Heart left ventricle (tissue), 16 donors: ENCODE results near the gene SLC9A5. TPM values are rescaled to one million over a fixed set of nuclear protein-coding genes. Genes with fewer than 3 reads are reported as not detected.

Experiments
- ATAC-seq, 4 donors: fragments of 200-7000 bp; cut with Tn5 transposase; one replicate each; pipeline ENCODE4 v1.9.1; 2020 to 2022; ENCODE audit warnings: moderate library complexity in 4 of 4, mild to moderate bottlenecking in 3 of 4, moderate number of reproducible peaks in 1 of 4
- DNase-seq, 5 donors: peaks; one replicate each; pipeline ENCODE4 v3.0.0-alpha.2; 2020
- H3K27ac ChIP-seq, 12 donors: fragments of 200-600 bp; sonication (generic) in 4 of 12; one replicate each; pipeline versions ENCODE4 v1.5.0 to v1.8.0; 2016 to 2022; ENCODE audit warnings: mild to moderate bottlenecking in 2 of 12
- H3K27me3 ChIP-seq, 9 donors: fragments of 200-600 bp; sonication (generic) in 2 of 9; one replicate each; pipeline versions ENCODE4 v1.5.1 to v1.8.0; 2016 to 2022; ENCODE audit warnings: mild to moderate bottlenecking in 3 of 9
- H3K36me3 ChIP-seq, 9 donors: fragments of 200-600 bp; sonication (generic) in 2 of 9; one replicate each; pipeline versions ENCODE4 v1.5.0 to v1.8.0; 2018 to 2022; ENCODE audit warnings: mild to moderate bottlenecking in 2 of 9
- H3K4me1 ChIP-seq, 12 donors: fragments of 200-600 bp; sonication (generic) in 4 of 12; one replicate each; pipeline versions ENCODE4 v1.5.0 to v1.8.0; 2016 to 2022; ENCODE audit warnings: mild to moderate bottlenecking in 3 of 12
- H3K4me3 ChIP-seq, 12 donors: fragments of 200-600 bp; sonication (generic) in 4 of 12; one replicate each; pipeline versions ENCODE4 v1.5.0 to v1.8.0; 2017 to 2022; ENCODE audit warnings: mild to moderate bottlenecking in 9 of 12, moderate library complexity in 4 of 12
- H3K9me3 ChIP-seq, 12 donors: fragments of 200-600 bp; sonication (generic) in 4 of 12; one replicate each; pipeline versions ENCODE4 v1.5.0 to v1.8.0; 2016 to 2022; ENCODE audit warnings: mild to moderate bottlenecking in 1 of 12
- CTCF ChIP-seq, 12 donors: fragments of 200-600 bp; sonication (generic) in 4 of 12; IDR thresholded peaks; one replicate each; pipeline versions ENCODE4 v1.5.0 to v1.8.0; 2018 to 2022; ENCODE audit warnings: antibody characterized with exemption in 12 of 12, mild to moderate bottlenecking in 5 of 12
- POLR2A ChIP-seq, 2 donors: fragments of 450-650 bp; IDR thresholded peaks; one replicate each; pipeline ENCODE4 v1.6.1; 2017; ENCODE audit warnings: antibody characterized with exemption in 2 of 2, mild to moderate bottlenecking in 2 of 2, moderate library complexity in 2 of 2
- WGBS, 4 donors: extraction: QIAGEN DNeasy Blood & Tissue Kit in 2 of 4; methylation state at CpG; one replicate each; pipeline versions ENCODE4 v1.1.5 to v1.1.7; 2013 to 2018; 5-methylcytosine and 5-hydroxymethylcytosine counted together
- intact Hi-C, 10 donors: fragments of 100-400 bp; cut with DNase I; formaldehyde crosslinking; loops; one replicate each; pipeline versions ENCODE4 v1.11.1 to v1.14.2; 2022
- polyA plus RNA-seq, 2 donors: library from polyadenylated mRNA; stranded (reverse); fragments of 200-250 nt; gene quantifications; one replicate each; pipeline ENCODE4 v1.2.3, GENCODE V29; 2013
- total RNA-seq, 9 donors: library from RNA; depleted of rRNA in 2 of 9; stranded (reverse); fragments of >200 nt in 2 of 9; fragmentation: NEBNext Ultra II Directional in 3 of 9; extraction: Animal tissue kit (Norgen Biotek cat#: 25700) in 3 of 9; gene quantifications; one replicate each; pipeline versions ENCODE4 v1.1.0 to v1.2.4, GENCODE V29; 2016 to 2023
- donor health status: ischemic (EF 13 %, LVEDD 7.1; RV severe dilation, severe dysfunction).
- donor health status: healthy with polysubstance abuse.
- donor health status: DM: no; HTN: yes; CAD: no.
- donor health status: DM: no; HTN: no; CAD: no.
- donor health status: ischemic (EF 25% LVEDD 6.9; RV normal size, moderate dysfunction).
- donor health status: ischemic (EF 25% LVEDD 5.7; RV mildly dilated, moderate dysfunction).
- donor health status: healthy.
- donor health status: DM: yes; HTN: yes; CAD: no.
- donor health status: ischemic (EF 35%, LVEDD 5.7; RV mildly dilated, moderate dysfunction).
- donor health status: nonischemic (EF 11% LVEDD 7.7; RV severe dilation, severe dysfunction).
- donor health status: DM: yes; HTN: yes; CAD: no.
- donor health status: PGD.
- donor health status: ischemic (EF 29% LVEDD 5.4; RV normal size, mild dysfunction).
- donor health status: nonischemic (EF 23%, LVEDD 6.1; RV moderate dilation, normal function).

SLC9A5 gene
- total and polyA plus RNA-seq, 11 donors = 0.16 to 2.0 (median 1.2) TPM

GRCh38 chr16:67256701-67257230 is 8.0 kb downstream of the SLC9A5 start:
- TF ChIP-seq CTCF (IDR thresholded peaks at IDR 0.05) (no peak), POLR2A (IDR thresholded peaks at IDR 0.05) (no peak)
- Histone ChIP-seq H3K4me3 (no peak overlapping the region), H3K4me1 (peaks cover 0 to 5% (median 2%) of the 10 kb centered on the region in 12 donors), H3K27me3 (no peaks in the 10 kb centered on the region), H3K36me3 (no peaks in the 10 kb centered on the region), H3K9me3 (no peaks in the 10 kb centered on the region), H3K27ac (no peak overlapping the region)
- peak in 1 of 5 donors; percentile 20 for DNase-seq
- no peak for ATAC-seq
- WGBS, 4 donors = 91 to 97% (median 94%) methylated on average over 10 to 11 of the region's 11 CpGs
- intact Hi-C loops = no loop called here

- DNase-seq (peak in 3 of 5 donors; percentile 2 to 28 (median 8)), ATAC-seq (no peak)
- 82 to 88% (median 85%) methylated on average over 4 of the region's 4 CpGs for WGBS, 4 donors
- Histone ChIP-seq H3K4me1 (peaks cover 0 to 5% (median 2%) of the 10 kb centered on the region in 12 donors), H3K9me3 (no peaks in the 10 kb centered on the region), H3K4me3 (no peak overlapping the region), H3K36me3 (no peaks in the 10 kb centered on the region), H3K27me3 (no peaks in the 10 kb centered on the region), H3K27ac (no peak overlapping the region)
- intact Hi-C loops = no loop called here
- TF ChIP-seq CTCF (IDR thresholded peaks at IDR 0.05) = no peak
- no peak for TF ChIP-seq POLR2A (IDR thresholded peaks at IDR 0.05)
Measured at GRCh38 chr16:67257486-67258160, 8.8 kb downstream of the SLC9A5 start.

- WGBS, 4 donors = 80 to 88% (median 86%) methylated on average over 5 to 11 of the region's 11 CpGs
- intact Hi-C loops = no loop called here
Measured at GRCh38 chr16:67258161-67258835, 9.5 kb downstream of the SLC9A5 start.

More at GRCh38 chr16:67258161-67258835, 9.5 kb downstream of the SLC9A5 start:
- H3K4me1 ChIP-seq = peaks cover 0 to 5% (median 2%) of the 10 kb centered on the region in 12 donors
- no peaks in the 10 kb centered on the region for H3K9me3 ChIP-seq
- no peak overlapping the region for H3K27ac ChIP-seq
- DNase-seq (peak in 2 of 5 donors; percentile 16 to 20), ATAC-seq (no peak)
- no peaks in the 10 kb centered on the region for H3K27me3 ChIP-seq
- H3K36me3 ChIP-seq = no peaks in the 10 kb centered on the region
- H3K4me3 ChIP-seq = no peak overlapping the region
- TF ChIP-seq CTCF (IDR thresholded peaks at IDR 0.05) (no peak), POLR2A (IDR thresholded peaks at IDR 0.05) (no peak)
